Stimulated activated naive CD4-positive, alpha-beta T cell (primary cell): ENCODE results near the gene MBP.
A peak's percentile ranks its signal among the peaks of the same experiment; 100 is the strongest.

Experiments
- DNase-seq, 6 experiments: peaks; one replicate each; lab custom pipeline; 2025; lab: John Stamatoyannopoulos, UW

MBP gene

DNA sequence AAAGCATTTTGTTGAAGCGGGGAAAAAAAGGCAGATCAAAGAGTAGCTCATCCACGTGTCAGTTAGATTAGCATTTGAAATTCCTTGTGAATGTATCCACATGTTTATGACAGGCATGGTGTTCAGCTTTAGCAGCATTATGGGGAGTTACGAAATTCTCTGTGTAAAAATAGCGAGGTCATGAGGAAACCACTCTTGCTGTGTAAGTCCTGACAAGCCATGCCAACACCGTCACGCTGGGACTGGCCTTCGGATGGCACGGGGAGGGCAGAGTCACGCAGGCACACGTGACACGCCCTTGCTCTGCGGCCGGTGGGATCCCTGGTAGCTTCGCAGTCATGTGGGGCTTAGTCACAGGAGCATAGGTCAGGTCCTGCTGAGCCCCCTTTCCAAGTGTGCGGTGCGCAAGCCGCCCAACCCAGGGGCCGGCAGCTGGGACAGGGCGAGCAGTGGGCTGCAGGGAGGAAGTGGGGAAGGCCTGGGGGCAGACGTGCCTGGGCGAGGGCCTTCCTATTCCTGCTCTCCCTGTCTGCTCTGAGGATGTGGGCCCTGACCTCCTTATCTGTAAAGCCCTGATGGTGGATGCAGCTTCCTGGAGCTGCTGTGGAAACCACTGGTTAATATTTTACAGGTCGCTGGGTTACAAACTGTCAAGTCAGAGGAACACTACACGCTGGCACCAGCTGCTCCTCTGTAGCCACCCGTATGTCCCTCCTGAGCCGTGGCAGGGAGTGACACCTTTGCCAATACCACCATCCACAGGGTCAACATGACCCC, 18.0 kb downstream of the MBP start:
- DNase-seq, result peak in 1 of 6 experiments; percentile 8

GRCh38 chr18:77114152-77114414, 18.5 kb downstream of the MBP start:
- DNase-seq, result no peak

DNA sequence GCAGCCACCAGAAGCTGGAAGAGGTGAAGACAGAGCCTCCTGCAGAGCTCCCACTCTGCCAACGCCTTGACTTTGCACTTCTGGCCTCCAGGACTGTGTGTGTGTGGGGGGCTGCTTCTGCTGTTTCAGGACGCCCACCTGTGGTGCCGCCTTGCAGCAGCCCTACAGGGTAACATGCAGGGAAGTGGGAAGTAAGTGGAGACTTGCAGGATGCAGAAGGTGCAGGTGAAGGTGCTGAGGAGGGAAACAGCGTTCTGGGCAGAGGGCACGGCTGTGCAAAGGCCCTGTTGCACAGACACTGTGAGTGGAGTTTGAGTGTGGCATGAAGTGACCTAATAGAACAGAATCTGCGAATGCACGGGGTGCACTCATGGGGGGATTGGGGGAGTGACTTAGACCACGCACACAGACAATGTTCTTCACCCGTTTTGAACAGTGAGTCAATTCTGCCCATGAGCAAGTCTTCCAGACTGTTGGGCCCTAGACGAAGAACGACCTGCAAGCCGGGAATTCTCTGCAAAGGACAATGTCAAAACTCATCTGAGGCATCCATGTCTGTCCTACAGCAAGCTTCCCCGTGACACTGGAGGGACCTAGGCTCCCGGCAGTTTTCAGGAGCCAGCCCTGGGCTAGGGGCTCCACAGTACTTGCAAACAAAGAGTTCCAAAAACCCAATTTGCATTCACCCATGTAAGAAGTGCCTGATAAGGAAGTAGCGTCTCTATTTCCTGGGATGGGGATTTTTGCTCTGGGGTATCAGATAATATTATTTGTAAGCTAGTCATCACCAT, 19.0 kb downstream of the MBP start:
- DNase-seq, result no peak

GRCh38 chr18:77112747-77113092, 19.9 kb downstream of the MBP start:
- DNase-seq, result no peak

DNA sequence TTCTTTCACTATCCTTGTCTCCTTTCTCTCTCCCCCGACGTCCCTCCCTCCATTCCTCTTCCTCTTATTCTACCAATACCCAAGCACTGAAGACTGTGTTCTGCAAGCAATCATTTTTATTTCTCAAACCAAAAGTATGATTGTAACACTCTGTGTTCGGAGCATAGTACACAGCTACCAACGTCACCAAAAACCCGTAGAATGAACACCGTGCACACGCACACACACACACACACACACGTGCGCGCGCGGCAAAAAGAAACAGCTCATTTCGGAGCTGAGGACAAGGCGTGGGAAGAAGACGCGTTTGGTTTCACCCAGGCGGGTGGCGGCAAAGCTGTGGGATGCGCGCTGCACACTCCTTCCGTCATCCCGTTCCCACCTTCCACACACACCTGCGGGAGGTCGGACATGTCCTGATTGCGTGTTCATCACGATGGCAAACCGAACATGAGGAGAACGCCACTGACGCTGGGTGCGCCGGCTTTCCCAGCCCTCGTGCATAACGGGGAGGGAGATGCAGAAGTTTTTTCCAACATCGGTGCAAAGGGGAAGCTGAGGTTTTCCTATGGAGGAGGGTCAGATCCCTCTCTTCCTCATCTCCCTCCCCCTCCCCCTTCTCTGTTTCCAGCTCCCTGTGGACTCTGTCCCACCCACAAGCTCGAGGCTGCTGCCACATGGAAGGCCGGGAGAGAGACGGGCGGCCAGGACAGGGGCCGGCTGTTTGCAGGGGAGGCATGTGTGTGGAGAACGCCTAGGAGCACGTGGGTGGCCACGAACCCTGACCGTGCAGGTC, 20.4 kb downstream of the MBP start:
- no peak for DNase-seq

DNA sequence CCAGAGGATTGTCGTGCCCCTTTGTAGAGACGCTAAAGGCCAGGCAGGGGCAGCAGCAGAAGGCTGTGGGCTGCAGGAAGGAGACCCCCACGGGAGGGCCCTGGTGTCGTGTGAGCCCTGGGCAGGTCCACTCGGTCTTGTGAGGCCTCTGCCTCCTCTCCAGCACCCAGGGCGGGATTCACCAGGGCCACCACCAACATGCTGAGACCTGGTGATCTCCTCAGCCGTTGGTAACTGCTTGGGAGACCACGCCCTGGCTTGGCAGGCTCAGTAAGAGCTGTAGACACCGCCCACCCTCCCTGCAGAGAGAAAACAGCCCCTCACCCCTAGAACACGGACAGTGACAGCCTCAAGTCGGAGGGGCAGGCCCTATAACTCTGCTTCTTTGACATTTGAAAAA, 21.1 kb downstream of the MBP start:
- DNase-seq, result no peak

DNA sequence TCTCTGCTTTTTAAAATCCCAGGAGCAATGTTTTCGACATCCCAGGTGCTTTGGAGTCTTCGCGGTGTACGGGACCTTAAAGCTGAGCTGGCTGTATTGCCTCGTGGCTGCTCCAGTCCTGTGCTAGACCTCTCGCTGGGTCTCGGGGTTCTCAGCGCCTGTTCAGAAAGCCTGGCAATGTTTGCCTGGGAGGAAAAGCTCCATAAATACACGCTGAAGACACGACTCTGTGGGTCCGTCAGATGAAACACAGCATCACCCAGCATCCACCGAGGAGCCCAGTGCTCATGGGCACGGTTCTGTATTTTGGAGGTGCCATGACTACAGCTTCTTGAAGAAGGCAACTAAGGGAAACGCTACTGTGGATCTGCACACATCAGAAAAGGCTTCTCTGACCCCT, 21.6 kb downstream of the MBP start:
- no peak for DNase-seq

- no peak for DNase-seq
These were observed 22.2 kb downstream of the MBP start for GRCh38 chr18:77110400-77110799.

- DNase-seq, result no peak
These were observed 22.9 kb downstream of the MBP start for GRCh38 chr18:77109648-77110019.

GRCh38 chr18:77108821-77109647, 23.5 kb downstream of the MBP start:
- DNase-seq, result no peak

DNA sequence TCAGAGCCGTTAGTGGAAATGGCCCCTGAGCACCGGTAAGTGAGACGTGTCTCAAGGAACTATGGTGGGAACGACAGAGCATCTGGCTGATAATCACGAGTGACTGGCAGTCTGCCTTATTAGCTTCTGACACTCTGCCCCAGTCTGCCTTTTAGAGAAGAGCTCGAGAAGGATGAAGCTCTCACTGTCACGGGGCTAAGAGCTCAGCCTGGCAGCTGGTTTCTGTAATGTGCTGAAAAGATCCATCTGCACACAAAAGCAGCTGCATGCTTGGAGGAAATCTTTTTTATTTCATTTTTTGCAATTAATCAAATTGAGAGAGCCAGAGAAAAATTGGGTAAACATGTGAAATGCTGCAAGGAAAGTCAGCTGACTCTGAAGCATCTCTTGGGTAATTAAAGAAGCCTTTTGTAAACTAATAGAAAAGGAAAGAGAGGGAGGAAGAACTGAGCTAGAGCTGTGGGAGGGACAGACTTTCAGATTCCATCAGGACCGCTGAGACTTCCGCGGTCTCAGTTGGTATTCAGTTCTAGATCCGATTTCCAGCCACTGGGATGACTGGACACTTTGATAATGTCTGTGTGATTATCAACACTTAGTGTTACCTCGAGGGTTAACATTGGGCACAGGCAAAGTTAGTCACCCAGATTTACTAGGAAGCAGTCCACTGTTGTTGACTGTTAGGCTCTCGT, 24.4 kb downstream of the MBP start:
- DNase-seq, result peak in 2 of 6 experiments; percentile 24 to 26

- DNase-seq, result peak in 1 of 6 experiments; percentile 26
These were observed 25.3 kb downstream of the MBP start for GRCh38 chr18:77107292-77107691.

DNA sequence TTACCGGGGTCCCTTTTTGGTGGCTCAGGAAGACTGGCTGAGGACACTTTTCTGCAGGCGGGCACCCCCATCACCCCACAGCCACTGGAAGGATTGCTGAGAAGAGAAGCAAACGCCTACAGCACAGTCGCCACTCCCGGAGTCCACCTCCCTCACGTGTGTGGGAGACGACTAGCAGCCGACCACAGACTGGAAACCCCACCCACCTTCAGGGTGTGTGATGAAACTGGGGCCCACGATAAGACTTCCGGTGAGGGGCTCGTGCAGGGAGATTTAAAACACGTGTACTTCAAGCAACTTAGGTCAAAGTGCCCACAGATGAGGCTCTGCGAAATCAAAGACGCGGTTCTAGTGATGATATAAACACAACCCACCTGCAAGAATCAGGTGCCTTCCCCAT, 26.3 kb downstream of the MBP start:
- DNase-seq, result peak; percentile 54 to 86 (median 76)

GRCh38 chr18:77105680-77106079, 26.9 kb downstream of the MBP start:
- DNase-seq, result no peak

- peak in 1 of 6 experiments; percentile 13 for DNase-seq
These were observed 27.6 kb downstream of the MBP start for GRCh38 chr18:77105028-77105427.

DNA sequence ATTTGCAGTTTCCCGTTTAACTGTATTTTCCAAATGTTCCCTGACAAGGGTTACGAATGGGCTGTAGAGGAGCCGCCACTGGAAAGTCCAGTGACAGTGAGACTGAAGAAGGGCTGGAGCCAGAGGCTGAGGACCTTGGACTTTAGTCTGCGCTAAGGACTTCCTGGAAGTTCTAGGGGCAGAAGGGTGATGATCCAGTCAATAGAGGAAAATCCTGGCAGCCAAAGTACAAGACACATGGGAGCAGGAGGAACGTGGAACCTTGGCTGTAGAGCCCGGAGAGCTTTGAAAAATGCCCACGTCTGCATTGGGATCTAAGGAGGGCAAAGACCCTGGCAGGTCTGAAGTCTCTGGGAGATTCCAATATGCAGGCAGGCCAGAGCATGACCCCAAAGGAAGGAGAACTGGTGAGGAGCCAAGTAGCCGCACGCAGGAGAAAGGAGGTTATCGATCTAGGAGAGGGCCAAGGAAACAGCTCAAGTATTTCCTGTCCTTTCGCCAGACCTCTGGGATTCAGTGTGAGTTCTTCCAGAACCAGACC, 28.5 kb downstream of the MBP start:
- no peak for DNase-seq

DNA sequence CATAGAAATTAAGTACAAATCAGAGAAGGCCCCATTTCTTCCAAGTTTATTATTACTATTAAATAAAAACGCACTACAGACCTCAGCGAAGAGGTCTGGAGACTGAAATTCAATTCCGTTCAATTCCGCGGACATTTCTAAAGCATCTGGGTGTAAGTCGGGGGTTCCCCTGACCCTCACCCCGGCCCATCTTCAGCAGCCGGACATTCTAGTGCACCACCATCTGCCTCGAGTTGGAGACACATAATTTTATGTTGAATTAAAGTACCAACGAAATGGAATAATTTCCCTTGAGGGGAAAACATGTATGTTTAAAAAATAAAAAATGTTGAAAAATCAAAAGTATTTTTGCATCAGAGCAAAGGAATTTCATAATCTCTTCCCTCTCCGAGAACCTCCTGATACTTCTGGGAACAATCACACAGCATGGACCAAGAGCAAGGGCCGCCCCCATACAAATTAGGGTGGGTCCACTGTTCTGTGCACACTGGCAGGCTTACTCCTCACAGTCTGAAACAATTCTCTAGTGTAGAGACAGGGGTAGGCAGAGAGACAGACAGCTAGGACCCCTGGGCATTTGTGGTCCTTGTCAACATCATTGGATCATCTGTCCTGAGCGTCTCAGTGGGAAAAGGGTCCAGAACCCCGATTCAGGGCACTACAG, 29.3 kb downstream of the MBP start:
- no peak for DNase-seq

- peak in 3 of 6 experiments; percentile 69 to 74 (median 70) for DNase-seq
These were observed 30.1 kb downstream of the MBP start for GRCh38 chr18:77102259-77103040.

- DNase-seq, result peak in 2 of 6 experiments; percentile 3 to 32
These were observed 30.9 kb downstream of the MBP start for GRCh38 chr18:77101410-77102258.
